Measurements from ENCODE around the gene MORC1.

MORC1 gene

DNA sequence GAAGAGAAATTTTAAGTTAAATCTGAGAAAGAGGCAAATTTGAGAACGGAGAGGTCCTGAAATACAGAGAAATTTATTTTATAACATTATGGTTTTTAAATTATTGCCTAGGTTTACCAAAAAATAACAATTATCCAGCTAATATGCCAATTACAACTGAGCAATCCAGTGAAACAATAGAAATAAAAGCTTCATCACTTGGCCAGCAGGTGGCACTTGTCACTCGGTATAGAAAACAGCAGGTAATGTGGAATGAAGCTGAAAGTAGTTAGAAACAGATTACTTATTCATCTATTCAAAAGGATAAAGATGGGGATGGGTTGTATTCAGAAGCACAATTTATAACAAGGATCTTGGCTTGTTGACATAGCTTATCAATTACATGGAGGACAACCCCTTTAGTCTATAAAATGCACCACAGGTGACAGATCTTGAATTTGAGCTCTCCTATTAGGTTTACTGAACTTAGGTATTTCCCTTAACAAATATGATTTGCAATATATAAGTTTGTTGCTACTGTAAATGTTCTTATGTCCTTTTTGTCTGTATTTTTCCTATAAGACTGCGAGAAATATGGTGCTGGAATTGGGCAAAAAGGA, 94.2 kb downstream of the MORC1 start:
- no peak for DNase-seq

DNA sequence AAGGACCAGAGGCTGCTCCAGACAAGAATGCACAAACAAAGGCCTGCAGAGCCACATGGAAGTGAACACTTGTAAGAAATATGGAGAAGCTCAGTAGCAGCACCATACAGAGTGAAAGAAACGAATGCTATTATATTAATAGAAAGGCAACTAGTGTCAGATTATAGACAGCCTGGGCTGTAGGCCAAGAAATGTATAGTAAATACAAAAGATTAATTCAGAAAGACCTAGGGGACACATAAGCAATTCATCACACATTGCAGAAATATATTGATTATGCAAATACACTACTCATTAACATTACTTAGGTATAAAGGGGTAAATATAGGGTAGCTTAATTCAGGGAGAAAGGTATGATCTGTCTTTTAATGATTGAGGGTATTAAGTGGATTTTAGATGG, 94.8 kb downstream of the MORC1 start:
- no peak for DNase-seq

DNA sequence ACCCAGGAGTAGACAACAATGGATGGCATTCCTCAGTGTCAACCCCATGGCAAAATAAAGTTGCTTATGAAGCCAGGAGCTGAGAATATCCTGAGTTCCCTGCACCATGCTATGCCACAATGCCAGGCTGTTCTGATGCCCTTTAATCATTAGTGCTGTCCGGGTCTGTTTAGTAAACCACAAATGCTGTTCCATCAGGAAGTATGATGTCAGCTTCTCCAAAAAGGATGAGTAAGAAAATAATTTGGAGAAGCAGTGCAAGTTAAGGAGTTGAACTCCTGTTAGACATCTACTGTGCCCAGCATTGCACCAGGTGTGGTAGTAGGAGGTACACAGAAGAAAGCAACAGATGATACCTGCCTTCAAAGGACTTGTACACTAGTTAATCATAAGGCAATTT, 96.4 kb downstream of the MORC1 start:
- DNase-seq, result no peak

DNA sequence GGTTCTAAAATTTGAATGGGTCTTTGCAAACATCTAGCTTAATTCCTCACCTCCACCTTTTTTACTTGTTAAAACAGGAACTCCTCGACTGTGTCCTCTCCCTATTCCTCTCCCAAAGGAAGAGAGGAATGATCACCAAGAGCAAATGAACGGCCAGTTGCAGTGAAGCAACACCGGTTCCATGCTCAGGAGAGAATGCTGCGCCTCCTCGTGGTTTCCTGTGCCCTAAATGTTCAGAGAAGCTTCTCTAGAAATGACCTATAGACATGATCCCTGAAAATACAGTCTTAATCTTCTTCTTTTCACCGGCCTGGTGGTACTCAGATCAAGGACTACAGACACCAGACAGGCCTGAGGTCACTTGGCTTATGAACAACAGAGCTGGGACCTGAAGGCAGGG, 99.1 kb downstream of the MORC1 start:
- no peak for DNase-seq

DNA sequence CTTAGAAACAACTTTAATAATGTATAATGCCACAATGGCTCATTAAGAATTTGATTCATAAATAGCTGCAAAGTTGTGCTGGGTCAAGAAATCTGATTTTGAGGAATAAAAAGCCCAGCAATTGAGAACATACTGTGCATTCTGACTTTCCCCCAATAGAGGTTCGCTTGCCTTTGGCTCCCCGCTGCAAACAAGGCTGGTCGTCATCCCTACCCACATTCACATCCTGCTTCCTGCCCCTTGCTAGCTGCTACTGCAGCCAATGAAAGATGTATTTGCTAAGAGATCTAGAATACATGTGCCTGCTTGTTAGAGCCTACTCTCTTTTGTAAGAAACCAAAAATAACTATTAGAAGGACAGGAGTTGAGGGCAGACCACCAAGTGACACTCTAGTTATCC, 112.5 kb downstream of the MORC1 start:
- no peak for DNase-seq

DNA sequence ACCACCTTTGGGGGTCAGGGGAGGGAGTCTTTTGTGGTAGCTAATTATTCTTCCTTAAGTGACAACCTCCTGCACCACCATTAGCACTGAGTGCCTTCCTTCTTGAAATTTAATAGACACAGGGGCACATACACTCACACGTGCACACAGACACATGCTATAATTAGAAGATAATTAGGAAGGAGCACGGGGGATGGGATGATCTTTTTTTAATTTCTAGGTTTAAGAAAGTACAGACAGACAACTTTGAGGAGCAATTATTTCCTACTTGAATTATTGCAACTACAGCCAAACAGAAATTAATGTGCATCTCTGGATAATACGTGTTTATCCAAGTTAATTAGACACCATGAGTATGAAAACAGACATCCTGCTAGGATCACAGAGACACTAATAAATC, 119.5 kb downstream of the MORC1 start:
- no peak for DNase-seq

DNA sequence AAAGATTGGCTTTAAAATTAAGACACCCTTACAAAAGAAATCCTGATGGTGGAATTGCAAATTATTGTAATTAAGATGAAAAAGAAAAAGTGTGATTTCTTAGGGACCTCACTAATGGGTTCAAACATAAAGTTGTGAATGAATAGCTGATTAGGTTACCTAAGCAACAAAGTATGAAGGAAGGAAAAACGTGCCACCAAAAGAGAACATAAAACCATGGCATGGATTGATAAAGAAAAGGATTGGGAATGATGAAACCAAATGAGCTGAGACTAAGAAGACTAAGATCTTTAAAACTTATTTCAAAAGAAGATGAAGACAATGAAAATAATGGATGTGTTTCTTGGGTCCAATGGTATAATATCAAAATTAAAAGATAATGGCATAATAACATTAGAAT, 132.1 kb downstream of the MORC1 start:
- no peak for DNase-seq

DNA sequence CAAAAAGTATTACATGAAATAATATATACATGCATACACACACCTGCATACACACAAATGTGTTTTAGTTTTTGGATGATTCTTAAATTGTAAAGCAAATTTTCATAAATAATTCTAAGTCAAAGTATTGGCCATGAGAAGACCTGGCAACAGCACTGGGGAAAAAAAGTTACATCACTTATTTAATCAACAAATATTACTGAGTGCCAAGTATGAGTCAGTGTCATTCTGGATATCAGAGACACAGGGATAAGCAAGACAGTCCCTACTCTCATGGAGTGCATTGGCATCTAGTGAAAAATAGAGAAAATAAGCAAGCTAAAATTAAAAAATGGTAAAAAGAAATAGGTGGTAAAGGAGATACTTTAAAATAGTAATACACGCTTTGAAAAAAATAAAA, 134.9 kb downstream of the MORC1 start:
- no peak for DNase-seq

DNA sequence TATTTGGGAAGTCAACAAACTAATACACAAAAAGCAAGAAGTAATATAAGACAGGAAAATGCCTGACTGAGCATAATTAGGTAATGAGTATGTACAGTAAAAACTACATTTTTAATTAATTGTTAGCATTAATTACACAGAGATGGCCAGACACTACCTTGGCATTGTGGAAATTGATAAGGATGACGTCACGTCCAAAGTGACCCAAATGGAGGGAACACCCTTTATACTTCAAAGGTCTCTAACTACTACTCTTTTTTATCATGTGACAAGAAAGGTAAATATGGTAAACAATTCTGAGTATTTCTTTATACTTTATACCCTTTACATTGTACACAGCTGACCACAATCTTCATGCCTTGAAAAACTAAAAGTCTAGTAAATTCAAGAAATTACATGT, 141.9 kb downstream of the MORC1 start:
- DNase-seq, result no peak

DNA sequence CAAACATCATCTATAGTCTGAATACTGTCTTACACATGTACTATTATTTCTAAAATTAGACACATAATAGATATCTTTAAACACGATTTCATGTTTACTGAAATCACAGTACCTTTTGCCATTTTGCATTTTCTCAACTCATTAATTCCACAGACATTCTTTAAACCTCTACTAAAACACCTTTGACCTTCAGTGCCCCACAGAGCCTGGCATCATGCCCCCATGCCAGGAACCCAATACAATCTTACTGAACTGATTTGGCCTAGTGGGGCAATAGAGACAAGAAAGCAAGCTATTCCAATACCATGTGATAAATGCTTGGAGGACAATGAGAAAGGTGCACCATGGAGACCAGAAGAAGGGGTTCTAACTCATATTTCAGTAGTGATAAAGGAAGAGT, 144.9 kb downstream of the MORC1 start:
- no peak for DNase-seq

DNA sequence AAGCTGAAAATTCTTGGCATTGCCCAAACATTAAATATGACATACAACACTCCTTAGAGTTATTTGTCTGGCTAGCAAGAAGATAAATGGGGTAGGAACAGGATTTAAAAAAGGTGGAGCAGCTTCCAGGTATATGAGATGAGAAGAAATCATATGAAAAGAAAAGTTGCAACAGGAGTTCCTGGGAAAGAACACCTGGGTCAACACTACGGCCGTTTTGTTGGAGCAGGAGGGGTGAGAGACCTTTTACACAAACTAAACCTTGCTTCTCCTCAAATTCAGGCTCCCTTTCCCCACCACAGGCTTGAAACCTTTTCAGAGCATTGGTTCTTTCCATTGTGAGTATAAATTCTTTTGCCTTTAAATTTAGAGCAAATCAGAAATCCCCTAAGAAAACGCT, 145.5 kb downstream of the MORC1 start:
- DNase-seq, result no peak

DNA sequence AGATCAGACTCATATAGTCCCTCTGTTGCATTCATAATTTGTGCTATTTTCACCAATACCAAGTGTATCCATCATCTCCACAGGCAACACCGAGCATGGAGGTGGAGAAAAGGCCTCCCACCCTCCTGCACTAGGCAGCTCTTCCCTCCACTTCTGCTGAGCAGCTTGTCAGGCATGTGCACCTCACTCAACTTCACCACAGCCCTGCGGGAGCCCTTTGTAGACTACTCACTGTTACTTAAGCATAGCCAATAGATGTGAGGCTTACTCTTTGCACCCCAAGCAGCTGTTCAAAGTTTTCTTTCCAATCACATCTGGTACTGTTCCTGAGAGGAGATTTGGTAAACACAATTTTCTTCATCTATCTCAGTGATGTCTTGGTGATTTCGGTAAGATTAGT, 147.4 kb downstream of the MORC1 start:
- DNase-seq, result peak; percentile 19

DNA sequence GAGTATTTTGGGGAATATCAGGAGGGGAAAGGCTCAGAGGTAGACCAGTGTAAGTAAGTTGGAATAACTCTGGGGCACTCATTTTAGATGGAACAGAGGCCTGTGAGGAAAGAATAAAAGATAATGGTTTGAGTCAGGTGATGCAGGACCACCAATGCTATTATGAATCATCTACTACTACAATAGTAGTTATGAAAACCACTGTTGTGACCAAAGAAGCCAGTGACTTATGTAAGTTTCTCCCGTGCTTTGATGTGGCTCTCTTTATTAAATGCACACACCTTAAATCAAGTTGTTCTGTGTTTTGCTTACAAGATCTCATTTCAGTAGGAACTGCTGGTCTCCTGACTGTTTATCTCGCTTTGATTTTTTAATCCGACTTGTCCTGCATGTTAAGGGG, 151.2 kb downstream of the MORC1 start:
- no peak for DNase-seq

DNA sequence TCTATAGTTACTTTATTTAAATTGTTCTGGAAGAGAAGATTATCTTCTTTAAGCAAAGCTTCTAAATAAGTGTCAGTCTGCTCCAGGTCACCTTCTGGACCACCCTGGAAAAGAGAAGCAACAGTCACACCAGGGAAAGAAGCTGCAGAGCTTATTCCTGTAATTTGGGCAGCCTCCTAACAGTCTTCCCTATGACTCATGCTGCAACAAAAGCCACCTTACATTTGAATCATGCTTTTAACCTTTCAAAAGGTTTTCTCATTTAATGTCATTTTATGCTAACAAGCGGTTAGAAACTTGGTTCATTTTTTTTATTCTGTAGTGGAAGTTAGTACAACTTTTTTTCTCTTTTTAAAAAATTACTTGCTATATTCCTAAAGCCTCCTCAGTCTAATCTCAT, 158.9 kb downstream of the MORC1 start:
- DNase-seq, result no peak

DNA sequence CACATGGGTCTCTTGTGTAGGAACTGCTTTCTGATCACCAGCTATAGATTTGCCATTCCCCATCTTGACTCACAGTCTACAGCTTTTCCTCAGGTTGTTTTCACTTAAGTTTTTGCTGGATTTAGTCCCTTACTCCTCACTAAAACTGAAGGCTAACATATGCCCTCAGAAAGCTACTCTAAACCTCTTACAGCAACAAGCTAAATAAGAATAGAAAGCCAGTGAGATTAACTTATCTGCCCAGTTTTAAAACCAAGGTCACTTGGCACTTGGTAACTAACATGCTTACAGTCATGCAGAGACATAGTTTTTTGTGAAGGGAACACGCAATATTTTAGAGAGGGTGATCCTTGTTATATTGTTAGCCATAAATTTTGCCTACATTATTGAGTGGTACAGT, 164.2 kb downstream of the MORC1 start, which contains the start of gene GUCA1C:
GUCA1C (minus strand) TSS at position 180 of the 400 bp plus-strand sequence; CDS start at position 63, 117 bp downstream.
- no peak for DNase-seq

DNA sequence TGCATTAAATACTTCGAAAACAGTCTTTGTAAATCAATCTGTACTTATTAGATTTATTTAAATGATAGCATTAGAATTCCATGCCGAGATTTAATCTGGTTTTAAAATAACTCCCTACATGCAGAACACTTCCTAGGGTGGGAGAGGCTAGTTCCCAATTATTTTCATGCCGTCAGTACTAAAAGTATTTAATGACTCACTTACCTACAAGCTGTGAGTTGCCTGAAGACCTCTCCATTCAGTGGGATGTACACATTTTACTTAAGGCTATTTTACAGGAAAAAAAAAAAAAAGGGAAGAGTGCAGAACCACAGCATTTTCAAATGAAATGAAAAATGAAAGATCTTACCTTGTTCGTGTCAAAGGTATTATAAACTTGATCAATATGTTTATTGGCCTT, 164.7 kb downstream of the MORC1 start:
- no peak for DNase-seq

DNA sequence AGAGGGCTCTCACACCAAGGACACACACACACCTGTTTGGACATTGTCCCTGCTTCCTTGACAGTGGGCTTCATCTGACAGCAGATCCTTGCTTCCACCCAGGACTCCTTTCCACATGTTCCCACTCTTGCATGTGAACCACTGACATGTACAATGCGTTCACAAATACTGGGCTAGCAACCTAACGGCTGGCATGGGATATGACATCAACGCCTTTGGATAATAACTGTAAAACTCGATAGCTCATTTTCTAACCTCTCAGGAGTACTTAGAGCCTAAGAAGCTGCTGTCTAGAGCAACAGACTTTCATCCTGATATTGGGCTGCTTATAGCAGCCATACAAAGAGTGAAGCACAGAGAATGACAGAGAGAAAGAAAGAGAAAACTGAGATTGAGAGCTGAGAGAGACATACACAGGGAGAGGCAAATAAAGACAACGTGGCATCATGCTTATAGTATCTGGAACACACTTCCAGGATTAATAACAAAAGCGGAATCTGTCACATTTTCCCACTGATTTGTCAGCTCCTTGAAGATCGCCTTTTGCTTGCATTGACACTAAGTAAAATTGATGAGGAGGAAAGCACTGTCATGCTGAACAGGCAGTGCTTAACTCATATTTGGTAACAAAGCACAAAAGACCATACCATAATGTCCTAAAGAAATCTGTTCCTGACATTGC, 166.0 kb downstream of the MORC1 start:
- no peak for DNase-seq

DNA sequence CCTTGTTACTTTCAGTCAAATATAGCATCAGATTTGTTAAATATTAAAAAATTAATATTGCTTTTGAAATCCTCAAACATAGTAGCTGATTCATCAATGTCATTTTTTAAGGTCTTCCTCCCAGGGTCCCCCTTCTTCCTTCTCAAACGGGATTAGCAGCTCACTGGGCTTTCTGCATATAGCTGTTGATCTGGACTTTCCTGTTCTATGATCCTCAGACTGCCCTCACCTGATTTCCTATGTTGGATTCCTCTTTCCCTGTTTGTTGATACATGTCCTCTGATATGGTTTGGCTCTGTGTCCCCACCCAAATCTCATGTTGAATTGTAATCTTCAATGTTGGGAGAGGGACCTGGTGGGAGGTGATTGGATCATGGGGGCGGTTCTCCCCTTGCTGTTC, 170.1 kb downstream of the MORC1 start:
- no peak for DNase-seq

DNA sequence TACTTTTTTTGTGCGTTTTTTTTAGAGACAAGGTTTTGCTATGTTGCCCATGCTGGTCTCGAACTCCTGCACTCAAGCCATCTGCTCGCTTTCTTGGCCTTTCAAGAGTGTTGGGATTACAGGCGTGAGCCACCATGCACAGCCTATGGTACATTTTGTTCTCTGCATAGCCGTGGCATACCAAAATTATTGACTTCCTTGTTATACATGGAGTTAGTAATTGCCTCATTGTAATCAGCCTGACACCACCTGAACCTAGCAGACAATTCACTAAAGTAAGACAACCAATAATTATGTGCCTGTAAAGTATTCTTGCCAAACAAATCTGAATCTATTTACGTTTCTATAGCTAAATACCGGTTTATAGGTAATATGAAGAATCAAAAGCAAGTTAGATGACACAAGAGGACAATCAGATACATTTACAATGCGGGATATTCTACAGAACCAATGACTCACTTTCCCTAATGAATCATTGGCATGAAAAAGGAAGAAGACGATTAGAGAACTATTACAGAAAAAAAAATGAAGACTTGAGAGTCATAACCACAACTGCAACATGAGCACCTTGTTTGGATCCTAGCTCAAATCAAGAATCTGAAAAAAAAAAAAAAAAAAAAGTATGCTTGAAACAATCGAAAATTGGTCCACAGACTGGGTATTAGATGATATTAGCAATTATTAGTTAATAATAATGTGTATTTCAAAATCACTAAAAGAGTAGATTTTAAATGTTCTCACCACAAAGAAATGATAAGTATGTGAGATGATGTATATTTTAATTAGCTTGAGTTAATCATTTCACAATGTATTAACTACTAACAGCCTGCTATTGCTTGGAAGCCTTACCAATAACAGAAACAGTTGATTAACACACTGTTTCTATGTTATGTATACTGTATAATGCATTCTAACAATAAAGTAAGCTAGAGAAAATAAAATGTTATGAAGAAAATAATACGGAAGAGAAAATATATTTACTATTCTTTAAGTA, 171.3 kb downstream of the MORC1 start:
- DNase-seq, result no peak

DNA sequence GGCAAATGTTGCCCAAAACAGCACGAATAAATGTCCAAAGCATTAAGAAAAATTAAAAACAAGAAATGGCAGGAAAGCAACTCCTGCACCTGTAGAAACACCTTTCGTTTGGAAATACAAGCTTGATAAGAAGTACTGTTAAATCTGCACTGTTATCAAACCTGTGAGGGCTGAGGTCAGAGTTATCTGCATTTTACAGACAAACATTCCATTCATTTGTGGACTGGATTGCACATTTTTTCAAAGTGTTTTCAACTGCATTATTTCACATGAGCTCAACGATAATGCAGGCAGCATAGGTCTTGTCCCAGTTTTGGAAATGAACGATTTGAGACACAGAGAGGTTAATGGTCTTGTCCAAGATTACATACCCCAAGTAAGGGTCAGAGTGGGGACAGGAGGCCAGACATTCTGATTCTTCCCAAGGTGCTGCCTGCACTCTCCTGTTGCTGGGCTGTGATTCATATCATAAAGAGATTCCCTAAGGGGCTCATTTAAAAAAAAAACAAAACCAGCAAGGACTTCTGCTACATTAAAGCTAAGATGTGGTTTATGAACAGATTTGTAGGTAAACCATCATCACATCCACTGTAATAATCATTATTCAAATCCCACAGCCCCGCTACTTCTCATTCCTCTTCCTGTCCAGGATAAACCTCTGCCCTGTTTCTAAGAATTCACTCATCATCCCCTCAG, 177.2 kb downstream of the MORC1 start:
- no peak for DNase-seq

DNA sequence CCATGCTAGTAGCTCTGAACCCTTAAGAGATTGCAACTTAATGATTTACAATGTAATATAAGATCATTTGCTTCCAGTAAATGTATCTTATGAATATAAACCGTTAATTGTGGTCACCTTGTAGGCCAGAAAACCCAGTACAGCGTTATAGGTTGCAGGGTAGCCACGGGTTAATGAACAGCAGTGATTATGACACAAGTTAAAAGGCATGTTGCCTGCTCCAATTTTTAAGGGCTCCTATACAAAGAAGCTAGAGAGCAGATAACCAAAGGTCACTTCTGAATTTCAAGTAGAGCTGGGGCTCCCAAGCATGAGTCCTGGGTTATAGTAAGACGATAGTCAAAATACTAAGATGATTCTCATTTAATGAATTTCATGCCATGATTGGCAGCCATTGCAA, 177.8 kb downstream of the MORC1 start:
- DNase-seq, result no peak

DNA sequence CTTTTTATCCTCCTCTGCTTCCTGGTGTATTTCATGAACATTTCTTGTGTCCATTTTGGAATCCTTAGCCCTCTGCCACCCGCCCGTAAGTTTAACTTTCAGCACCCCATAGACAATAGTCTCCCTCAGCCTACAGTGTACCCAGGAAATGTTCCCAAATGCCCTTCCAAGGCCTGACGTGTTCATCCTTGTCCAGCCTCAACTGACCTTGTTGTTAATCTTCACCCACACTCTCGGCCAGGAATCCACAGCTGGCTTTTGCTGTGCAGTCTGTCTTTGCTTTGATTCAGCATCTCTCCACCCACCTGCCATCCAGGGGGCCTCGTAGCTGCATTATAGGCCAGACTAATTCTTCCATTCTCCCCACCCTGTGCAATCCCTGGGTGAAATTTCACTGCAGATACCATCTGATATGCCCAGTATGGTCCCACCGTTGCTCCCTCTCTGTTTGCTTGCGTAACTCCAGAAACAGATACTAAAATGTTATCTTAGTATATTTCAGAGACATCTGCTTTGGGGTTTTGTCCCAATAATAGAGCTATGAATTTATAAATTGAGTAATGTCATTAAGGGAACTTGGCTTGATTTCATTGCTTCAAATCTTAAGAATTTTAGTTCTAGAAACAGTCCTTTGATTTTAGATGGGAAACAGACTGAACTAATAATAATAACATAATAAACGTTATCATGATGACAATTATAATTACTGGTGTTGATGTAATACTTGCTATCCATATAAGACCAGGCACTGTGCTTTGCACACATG, 180.8 kb downstream of the MORC1 start:
- no peak for DNase-seq

Measured in NCI-H2107 (cell line).